ENCODE measurements around the gene NASP.
"Not testable (repeated sequence)": the region's sequence is repeated elsewhere in the genome, so short reads cannot be mapped to it uniquely, and the experiment has no call there.

NASP gene

DNA sequence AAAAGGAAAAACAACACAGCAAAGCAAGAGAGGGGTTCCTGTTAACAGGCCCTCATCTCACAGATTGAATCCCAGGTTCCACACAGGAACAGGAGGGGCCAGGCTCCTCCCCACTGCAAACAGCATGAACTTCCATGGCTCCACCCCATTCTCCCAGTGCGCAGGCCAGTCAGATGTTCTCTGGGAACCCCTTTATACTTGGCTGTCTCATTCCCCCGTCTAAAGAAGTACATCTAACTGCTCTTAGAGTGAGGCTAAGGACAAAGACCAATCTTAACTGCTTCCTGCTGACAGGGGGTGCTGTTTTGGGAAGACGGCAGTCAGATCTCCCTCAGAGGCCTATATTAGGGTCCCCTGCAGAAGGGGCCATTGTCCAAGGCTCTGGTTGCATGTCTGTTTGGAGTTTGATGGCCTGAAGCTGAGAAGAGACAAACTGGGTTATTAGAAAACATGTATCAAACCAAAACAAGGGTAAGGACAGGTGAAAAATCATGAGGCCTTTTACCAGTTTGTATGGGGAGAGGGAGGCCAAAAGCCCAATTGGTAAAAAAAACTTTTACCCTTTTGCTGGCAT lies 10.5 kb upstream of the NASP start:
- no peak for DNase-seq

DNA sequence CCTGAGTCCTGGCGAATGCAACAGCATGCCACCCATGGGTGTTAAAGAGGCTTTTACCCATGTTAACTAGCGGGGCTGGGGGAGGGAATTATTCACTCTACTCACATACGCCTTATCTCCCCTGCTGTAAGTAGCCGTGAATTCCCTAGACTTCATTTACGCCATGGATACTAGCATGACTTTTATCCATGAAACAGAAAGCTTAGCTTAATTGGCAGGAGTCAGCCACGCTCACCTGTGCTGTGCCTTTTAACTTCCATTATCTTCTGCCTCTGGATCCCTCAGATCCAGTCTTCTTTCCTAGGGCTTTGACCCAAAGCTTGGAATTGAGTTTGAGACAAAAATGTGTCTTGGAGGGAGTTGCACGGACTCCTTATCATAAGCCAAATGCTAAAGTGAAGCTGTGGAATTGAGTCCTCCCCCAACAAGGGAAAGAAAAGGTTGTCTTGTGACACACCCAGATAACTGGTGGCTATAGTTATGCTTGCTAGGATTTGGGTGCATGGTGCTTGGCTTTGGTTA lies 9.7 kb upstream of the NASP start:
- no peak for DNase-seq

- peak; percentile 94 for DNase-seq
Measured at GRCh38 chr1:45583264-45583665, 576 bp upstream of the NASP start.

DNA sequence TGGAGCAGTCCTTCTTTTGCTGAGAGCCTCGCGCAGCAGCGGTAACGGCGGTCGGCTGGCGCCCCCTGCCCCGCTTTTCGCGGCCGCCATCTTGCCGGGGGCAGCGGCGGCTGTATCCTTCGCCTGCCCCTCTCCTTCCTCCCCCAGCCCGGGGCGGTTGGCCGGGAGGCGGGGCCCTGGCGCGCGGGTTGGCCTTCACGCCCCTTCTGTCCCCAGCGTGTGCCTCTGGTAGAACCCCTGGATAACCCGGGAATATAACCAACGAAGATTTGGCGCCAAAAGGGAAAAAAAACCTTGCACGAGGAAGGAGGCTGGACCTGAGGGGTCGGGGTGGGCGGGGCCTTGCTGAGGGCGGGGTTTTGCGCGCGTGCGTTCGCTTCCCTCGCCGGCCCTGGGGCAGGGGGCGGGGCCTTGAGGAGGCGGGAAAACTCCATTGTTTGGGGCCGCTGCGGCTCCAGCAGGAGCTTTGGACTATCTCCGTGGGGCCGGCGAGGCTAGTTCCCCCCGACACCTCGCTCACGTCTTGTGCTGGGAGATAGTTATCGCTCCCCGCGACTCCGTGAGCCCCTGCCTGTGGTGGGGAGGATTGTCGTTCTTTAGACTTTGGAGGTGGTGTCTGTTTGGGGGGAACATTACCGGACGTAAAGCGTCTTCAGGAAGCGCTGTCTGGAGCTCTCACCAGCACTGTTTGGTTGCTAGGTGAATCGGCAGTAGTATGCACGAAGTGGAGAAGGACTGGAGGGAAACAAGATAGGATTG lies 689 bp downstream of the NASP start:
- DNase-seq = peak; percentile 79

- DNase-seq = no peak
Measured at GRCh38 chr1:45585110-45585426, 1.2 kb downstream of the NASP start.

DNA sequence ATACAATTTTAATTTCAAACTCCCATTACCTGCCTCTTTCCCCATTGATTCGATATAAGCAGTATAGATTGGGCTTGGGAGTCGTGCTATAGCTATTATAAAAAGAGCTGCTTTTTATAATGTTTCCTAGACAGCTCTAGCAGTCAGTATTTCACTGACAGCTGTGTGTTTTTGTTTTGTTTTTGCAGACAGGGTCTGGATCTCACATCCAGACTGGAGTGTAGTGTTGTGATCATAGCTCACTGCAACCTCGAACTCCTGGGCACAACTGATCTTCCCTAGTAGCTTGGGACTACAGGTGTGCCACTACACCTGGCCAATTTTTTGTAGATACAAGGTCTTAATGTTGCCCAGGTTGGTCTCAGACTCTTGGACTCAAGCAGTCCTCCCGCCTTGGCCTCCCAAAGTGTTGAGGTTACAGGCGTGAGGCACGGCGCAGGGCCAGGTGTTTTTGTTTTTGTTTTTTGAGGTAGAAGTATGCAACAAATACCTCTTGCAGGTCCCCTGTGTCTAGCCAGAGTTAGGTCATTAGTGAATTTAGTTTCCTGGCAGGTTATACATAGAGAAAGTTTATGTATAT lies 1.7 kb downstream of the NASP start:
- DNase-seq = no peak

- DNase-seq = no peak
Measured at GRCh38 chr1:45586769-45587168, 2.9 kb downstream of the NASP start.

GRCh38 chr1:45589861-45590260 lies 6.0 kb downstream of the NASP start:
- DNase-seq = no peak

- no peak for DNase-seq
Measured at GRCh38 chr1:45594412-45594811, 10.6 kb downstream of the NASP start.

DNA sequence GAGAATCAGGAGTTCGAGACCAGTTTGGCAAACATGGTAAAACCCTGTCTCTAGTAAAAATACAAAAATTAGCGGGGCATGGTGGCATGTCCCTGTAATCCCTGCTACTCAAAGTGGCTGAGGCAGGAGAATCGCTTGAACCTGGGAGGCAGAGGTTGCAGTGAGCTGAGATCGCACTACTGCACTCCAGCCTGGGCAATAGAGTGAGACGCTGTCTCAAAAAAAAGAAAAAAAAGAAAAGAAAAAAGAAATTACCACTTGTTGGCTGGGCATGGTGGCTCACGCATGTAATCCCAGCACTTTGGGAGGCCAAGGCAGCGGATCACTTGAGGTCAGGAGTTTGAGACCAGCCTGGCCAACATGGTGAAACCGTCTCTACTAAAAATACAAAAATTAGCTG lies 12.9 kb downstream of the NASP start:
- DNase-seq = not testable (repeated sequence)

GRCh38 chr1:45604239-45604638 lies 20.4 kb downstream of the NASP start:
- DNase-seq = no peak

DNA sequence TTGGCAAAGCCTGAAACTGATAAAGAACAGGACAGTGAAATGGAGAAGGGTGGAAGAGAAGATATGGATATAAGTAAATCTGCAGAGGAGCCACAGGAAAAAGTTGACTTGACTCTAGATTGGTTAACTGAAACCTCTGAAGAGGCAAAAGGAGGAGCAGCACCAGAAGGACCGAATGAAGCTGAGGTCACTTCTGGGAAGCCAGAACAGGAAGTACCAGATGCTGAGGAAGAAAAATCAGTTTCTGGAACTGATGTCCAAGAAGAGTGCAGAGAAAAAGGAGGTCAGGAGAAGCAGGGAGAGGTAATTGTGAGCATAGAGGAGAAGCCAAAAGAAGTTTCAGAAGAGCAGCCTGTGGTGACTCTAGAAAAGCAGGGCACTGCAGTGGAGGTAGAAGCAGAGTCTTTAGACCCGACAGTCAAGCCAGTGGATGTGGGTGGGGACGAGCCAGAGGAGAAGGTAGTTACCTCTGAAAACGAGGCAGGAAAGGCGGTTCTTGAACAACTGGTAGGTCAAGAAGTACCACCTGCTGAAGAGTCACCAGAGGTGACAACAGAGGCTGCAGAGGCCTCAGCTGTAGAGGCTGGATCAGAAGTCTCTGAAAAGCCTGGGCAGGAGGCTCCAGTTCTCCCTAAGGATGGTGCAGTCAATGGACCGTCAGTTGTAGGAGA lies 23.7 kb downstream of the NASP start:
- DNase-seq = no peak

DNA sequence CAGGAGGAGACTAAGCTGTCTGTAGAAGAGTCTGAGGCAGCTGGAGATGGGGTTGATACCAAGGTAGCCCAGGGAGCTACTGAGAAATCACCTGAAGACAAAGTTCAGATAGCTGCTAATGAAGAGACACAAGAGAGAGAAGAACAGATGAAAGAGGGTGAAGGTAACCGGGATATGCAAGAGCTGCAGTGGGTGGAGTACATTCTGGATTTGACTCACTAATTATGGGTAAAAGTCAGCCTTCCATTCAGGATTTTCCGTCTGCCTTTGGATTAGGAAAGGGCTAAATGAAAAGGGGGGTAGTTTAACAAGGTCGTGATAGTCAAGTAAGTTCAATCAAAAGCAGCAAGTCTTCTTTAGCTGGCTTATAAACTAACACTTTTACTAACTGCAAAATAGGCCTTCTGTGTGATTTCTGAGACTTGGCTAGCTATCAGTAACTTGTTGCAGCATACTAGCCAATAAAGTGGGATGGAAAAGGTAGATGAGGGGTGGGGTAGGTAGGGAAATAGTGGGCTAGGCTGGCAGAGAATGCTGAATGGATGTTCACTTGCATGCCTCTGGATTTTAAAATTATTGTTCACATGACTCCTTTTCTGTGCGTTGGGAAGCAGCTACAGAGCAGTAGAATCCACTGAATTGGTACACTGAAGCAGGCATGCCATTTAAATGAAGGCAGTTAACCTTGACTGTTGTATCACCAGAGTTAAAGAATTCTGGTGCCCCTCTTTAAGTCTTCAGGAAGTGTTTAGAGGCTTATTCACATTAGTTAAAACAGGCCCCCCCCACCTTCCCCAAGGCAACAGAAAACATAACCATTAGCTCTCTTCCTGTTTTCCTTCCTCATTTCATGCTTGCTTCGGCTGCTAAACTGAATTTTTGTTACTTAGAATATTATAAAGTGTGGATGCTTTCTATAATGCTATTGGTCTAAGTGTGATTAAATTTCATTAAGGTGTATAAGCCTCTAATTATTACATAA lies 24.6 kb downstream of the NASP start:
- peak; percentile 7 for DNase-seq

- no peak for DNase-seq
Measured at GRCh38 chr1:45610589-45611226, 26.9 kb downstream of the NASP start.

DNA sequence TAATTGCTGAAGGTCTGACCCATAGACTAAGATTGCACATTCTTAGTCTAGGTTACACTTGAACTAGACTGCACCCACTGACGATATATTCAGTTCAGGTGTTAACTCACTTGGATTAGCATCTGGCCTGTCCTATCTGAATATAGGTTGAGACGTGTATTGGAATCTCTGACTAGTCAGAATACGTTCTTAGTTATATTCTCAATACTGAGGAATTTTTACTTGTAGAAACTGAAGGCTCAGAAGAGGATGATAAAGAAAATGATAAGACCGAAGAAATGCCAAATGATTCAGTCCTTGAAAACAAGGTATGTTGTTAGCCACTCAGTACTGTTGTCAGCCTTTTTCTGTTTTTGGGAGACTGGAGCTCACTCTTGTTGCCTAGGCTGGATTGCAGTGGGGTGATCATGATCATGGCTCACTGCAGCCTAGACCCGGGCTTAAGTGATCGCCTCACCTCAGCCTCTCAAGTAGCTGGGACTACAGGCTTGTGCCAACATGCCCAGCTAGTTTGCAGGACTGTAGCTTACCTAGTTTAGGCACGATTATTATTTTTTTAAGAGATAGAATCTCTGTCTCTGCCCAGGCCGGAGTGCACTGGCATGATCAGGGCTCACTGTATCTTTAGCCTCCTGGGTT lies 29.2 kb downstream of the NASP start:
- DNase-seq = no peak

DNA sequence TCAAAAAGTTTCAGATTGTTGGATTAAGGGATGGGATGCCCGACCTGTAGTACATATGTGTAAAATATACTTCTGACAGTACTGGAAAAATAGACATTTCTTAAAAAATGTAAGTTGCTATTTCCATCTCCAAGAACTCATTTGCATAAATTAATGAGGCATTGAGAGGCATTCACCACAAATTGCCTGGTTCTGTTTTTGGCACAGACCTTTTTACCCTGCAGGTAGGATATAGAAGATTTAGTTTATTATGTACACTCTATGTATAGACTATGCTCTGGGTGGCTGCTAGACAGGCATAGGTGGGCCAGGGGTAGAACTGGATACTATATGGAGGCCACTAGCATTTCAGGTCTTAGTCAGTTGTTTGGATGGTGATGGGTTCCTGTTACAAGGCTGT lies 32.0 kb downstream of the NASP start:
- DNase-seq = no peak

DNA sequence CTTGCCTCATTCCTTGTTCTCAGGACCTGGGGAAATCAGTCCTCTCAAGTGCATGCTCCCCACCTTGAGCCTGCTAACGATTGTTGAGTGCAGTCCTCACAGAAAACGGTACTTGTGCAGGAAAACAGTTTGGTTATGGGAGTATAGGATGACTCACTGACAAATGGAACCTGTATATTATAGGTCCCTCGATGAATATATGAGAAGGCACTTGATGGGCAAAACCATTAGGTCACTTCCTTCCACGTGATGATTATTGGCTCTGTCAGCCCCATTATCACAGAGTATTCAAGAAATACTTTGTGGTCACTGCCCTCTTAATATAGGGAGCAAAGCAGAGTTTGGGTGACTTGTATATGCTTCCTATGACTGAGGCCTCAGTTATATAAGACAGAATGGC lies 33.8 kb downstream of the NASP start:
- no peak for DNase-seq

DNA sequence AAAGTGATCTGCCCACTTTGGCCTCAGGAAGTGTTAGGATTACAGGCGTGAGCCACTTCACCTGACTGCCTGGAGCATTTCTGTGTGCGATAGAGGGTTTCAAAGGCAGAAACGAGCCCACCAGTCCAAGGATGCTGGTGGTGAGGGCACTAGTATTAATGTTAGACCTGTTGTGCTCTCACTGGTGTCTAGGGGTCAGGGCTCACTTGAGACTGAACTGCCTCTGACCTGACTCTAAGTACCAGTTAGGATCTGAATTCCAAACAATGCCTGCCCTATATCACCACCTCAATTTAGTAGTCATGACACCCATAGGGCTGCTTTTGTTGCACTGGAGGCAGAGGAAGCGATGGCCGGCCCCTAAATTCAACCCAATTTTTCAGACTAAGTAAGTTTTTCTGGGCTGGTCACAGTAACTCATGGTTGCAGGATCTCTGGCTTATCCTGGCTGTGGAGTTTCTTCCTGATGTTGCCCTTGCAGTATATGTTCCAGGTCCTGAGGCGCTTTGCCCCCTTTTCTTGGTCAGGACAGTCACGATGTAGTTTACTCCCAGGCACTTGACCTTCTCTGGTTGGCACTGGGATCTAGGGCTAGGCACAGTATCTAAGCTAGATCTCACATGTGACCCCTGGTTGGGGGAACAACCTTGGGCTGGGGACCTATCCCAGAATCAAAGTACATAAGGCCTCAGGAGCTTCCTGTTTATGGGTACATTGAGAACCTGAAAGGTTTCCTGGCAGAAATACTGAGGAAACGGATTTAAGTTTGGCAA lies 35.5 kb downstream of the NASP start:
- DNase-seq = no peak

DNA sequence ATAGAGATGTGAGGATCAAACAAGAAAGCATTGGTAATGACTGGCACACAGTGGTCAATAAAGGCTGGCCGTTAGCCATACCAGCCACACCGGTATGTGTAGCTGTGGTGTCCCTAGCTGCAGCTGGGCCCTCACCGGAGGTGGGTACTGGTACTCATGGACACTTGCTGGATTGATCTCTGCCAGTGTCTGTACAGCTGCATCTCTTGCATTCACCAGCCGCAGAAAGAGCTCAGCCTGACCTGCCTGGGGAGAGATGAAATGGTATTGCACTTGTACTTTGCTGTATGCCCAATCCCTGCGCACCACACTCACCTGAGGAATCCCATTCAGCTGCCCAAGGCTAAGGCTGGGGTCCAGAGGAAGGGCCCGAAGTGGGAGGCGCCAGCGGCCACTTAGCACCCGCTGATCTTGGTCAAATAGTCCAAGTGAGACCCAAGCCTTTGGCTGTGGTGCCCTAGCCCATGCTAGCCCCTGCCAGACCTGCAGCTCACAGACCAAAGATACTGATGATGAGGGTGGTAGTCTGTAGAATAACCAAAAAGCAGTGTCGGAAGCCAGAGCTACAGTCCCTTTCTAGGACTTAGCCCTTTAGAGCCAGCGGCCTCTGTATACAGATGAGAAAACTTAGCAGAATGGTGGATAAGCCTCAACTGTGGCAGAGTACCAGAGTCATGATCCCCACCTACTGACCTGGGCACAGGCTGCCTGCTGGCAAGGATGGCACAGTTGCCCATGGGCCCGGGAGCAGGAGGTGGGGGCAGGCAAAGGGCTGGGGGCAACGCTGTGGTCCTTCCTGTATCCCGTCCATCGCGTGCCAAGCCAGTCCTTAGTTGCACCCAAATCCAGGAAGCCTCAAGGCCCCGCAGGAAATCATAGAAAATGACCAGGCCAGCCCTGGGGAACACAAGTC lies 37.0 kb downstream of the NASP start:
- no peak for DNase-seq

- DNase-seq = no peak
Measured at GRCh38 chr1:45621501-45621836, 37.6 kb downstream of the NASP start.

Measured in GDM1 (cell line).